ENCODE measurements around the gene POT1.
"Not testable (repeated sequence)": the region's sequence is repeated elsewhere in the genome, so short reads cannot be mapped to it uniquely, and the experiment has no call there.

The POT1 gene

DNA sequence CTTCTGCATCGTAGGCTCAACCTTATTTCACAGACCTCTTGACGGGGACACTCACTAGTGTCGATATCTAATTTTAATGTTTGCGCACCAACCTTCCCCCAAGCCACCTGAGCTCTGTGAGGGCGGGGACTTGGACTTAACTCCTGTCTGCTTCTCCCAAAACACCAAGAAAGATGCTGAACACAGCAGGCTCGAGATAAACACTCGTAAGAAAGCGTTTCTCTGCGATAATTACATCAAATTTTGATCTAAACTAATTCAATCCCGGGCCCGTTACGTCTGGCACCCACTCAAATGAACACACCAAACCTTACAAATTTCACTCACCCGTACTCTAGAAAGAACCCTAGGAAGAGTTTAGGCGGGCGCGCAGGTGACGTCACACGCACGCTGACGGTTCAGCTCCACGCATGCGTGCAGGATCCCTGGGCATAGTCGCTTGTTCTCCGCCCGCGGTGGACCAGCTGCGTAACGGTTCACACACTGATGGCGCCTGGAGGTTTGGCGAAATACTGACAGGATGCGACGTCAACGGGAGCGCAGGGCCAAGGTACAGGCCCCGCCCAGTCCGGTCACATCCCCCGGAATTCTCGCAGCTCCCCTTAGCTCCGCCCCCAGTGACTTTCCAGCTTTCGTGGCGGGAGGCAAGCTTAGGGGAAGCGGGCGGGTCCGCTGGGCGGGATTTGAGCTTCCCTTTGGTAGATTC lies at the start of gene POT1:
Gene POT1 (minus strand): TSS at position 359 of the 706 bp plus-strand sequence. CDS start 32,652 bp downstream, outside the sequence.
- peak; percentile 98 for DNase-seq

DNA sequence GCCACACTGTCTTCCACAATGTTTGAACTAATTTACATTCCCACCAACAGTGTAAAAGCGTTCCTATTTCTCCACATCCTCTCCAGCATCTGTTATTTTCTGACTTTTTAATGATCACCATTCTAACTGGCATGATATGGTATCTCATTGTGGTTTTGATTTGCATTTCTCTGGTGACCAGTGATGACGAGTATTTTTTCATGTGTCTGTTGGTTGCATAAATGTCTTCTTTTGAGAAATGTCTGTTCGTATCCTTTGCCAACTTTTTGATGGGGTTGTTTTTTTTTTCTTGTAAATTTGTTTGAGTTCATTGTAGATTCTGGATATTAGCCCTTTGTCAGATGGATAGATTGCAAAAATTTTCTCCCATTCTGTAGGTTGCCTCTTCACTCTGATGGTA lies 45.5 kb upstream of the POT1 start:
- not testable (repeated sequence) for DNase-seq

GRCh38 chr7:124965553-124965952 lies 35.9 kb upstream of the POT1 start:
- no peak for DNase-seq

DNA sequence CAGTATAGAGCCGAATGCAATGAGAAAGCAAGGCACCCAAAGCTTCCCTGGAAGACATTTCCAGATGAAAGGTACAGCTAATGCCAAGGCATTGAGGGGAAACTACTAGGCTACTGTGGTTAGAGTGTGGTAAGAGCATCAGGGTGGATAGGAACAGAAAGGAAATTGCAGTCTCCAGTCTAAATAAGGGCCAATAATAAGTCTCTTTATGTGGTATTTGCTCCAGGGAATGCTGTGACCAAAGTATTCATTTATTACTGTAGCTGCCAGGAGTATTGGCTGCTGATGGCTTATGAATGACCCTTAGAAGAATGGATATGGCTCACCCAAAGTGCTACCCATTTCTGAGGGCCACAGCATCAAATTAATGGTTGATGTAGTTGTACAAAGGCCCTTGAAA lies 30.1 kb upstream of the POT1 start:
- DNase-seq, result no peak

DNA sequence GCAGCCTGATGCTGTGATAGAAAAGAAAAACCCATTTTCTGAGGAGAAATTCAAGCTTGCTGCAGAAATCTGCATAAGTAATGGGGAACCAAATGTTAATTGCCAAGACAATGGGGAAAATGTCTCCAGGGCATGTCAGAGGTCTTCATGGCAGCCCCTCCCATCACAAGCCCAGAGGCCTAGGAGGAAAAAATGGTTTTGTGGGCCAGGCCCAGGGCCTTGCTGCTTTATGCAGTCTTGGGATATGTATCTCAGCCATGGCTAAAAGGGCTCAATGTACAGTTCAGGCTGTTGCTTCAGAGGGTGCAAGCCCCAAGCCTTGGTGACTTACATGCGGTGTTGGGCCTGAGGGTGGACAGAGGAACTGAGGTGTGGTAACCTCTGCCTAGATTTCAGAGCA lies 28.3 kb upstream of the POT1 start:
- DNase-seq, result not testable (repeated sequence)

- no peak for DNase-seq
These were observed 26.5 kb upstream of the POT1 start for GRCh38 chr7:124956160-124956559.

- no peak for DNase-seq
These were observed 25.2 kb upstream of the POT1 start for GRCh38 chr7:124954790-124955189.

GRCh38 chr7:124945680-124946079 lies 16.1 kb upstream of the POT1 start:
- no peak for DNase-seq

GRCh38 chr7:124943472-124943871 lies 13.8 kb upstream of the POT1 start:
- no peak for DNase-seq

- no peak for DNase-seq
These were observed 12.8 kb upstream of the POT1 start for GRCh38 chr7:124942399-124942798.

- DNase-seq, result no peak
These were observed 10.7 kb upstream of the POT1 start for GRCh38 chr7:124940306-124940705.

- no peak for DNase-seq
These were observed 8.5 kb upstream of the POT1 start for GRCh38 chr7:124938128-124938527.

GRCh38 chr7:124937076-124937475 lies 7.5 kb upstream of the POT1 start:
- DNase-seq, result no peak

GRCh38 chr7:124934841-124935240 lies 5.2 kb upstream of the POT1 start:
- DNase-seq, result no peak

DNA sequence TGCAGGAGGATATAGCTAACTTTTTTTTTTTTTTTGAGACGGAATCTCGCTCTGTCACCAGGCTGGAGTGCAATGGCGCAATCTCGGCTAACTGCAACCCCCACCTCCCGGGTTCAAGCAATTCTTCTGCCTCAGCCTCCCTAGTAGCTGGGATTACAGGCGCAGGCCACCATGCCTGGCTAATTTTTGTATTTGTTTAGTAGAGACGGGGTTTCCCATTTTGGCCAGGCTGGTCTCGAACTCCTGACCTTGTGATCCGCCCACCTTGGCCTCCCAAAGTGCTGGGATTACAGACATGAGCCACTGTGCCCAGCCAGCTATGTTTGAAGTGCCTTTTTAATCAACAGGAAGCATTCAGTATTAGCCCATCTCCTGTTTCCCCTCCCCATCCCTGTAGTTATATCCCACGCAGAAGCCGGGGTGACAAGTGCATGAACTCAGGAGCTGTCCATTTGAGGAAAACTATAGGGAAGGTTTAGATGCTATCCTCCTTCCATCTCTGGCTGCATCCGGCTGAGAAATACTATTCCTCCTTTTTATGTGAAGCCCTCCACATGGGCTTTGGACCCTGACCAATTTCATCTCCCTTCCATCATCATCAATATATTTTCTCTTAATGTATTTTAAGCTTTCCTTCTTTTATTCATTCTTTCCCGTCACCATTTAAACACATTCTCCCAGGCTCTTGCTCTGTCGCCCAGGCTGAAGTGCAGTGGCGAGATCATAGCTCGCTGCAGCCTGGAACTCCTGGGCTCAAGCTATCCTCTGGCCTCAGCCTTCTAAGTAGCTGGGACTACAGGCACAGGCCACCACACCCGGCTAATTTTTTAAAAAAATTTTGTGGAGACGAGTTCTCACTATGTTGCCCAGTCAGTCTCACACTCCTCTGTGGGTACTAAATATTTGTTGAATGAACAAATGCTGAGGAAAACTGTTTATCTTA lies 1.3 kb upstream of the POT1 start:
- no peak for DNase-seq

GRCh38 chr7:124930173-124930623 lies 573 bp upstream of the POT1 start:
- DNase-seq, result no peak

DNA sequence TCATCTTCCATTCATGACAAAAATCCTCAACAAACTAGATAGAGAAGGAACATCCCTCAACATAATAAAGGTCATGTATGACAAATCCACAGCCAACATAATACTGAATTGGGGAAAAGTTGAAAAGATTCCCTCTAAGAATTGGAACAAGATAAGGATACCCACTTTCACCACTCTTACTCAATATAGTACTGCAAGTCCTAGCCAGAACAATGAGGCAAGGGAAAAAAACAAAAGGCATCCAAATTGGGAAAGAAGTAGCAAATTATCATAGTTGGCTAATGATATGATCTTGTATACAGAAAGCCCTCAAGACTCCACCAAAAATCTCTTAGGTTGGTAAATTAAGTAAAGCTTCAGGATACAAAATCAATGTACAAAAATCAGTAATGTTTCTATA lies 4.7 kb downstream of the POT1 start:
- no peak for DNase-seq

DNA sequence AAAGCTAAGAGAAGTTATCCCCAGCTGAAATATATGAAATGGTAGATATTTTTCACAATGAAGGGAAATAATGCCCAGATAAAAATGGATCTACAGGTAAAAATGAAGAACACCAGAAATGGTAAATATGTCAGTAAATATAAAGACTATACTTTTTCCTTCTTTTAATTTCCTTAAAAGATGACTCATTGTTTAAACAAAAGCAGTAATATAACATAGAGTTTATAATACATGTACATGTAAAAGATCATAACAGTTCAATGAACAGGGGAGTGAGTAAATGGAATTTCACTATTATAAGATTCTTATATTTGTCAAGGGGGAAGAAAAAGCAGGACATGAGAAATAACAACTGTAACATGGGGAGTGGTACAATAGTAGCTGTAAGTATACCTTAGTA lies 7.4 kb downstream of the POT1 start:
- no peak for DNase-seq

DNA sequence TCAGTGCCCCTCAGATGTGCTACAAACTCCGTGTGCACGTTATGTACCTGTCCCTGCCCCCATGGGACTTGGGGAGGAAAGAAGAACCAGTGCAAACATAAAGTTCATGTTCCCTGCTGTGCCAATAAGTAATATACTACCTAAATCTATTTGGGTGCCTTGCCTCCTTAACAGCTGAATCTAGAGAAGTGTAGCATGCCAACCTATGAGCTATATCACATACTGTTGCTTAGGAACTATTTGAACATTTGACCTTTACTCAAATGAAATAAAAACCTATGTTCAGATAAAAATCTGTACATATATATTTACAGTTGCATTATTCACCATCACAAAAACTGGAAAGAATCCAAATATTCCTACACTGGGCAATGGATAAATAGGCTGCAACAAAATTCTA lies 9.8 kb downstream of the POT1 start:
- DNase-seq, result no peak

DNA sequence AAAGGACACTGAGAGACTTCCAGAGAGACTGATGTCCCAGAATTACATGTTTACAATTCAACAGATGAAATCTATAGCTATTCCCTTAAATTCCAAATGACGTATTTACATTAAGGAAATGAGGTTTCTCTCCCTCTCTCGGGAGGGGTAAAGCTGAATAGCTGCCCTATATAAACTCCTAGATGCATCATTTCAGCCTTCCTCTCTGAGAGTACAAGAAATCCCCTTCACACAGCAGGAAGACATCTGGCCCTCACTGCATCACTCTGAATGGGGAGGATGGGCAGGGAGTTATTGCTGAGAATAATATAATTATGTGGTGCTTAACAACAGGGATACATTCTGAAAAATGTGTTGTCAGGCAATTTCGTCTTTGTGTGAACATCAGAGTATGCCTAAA lies 11.0 kb downstream of the POT1 start:
- DNase-seq, result no peak

GRCh38 chr7:124915242-124915641 lies 14.4 kb downstream of the POT1 start:
- DNase-seq, result no peak

GRCh38 chr7:124914298-124914697 lies 15.3 kb downstream of the POT1 start:
- no peak for DNase-seq

DNA sequence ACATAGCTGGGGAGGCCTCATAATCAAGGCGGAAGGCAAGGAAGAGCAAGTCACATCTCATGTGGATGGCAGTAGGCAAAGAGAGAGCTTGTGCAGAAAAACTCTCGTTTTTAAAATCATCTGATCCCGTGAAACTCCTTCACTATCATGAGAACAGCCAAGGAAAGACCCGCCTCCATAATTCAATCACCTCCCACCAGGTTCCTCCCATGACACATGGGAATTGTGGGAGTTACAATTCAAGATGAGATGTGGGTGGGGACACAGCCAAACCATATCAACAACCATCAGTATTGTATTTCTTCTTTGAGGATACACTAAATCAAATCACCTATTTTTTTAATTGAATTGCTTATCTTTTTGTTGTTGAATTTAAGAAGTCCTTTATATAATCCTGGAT lies 16.7 kb downstream of the POT1 start:
- no peak for DNase-seq

DNA sequence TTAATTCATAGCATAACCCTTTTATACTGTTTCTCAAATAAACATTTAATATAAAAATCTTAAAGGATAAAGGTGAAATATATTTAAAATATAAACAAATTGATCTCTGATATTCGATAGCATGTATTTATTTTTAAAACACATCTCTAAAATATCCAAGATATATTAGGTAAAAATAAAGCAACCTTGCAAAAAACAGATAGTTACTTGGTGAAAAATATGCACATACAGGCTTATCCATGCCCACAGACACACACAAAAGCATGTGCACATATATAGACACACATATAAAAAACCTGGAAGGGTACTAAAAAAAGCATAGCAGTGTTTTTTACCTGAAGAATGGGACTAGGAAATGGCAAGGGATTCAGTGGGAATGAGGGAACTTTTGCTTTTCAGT lies 19.8 kb downstream of the POT1 start:
- DNase-seq, result no peak
